Measurements from ENCODE around the gene VWA8. TPM values are rescaled to one million over a fixed set of nuclear protein-coding genes. Genes with fewer than 3 reads are reported as not detected.

VWA8 gene
- total and polyA plus RNA-seq, 2 experiments from 2014 or later, result 6.3 to 24.6 TPM

- TF ChIP-seq ZNF462 (CRISPR knock-in tag; IDR thresholded peaks at IDR 0.05) (no peak), POLR2AphosphoS5 (IDR thresholded peaks at IDR 0.05; ENCODE audit: low read depth) (no peak), ETS1 (IDR thresholded peaks at IDR 0.05) (no peak)
Observed at GRCh38 chr13:41579168-41579567, 381.7 kb downstream of the VWA8 start (continued).

DNA sequence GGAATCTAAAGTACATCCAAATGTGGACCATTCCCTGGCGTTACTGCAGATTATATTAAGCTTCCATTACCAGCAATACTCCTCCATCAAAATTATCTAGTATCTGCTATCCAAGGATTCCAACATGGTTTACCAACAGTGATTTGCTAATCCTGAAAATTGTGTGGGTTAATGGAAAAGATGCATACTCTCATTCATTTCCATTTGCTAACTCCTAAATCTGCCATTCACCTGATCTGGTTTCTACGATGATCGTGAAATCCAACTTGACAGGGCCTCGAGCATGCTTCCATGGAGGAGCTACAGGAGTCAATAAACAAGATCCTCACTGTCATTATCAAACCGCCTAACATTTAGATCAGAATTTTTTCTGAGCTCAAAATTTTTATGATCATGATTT, 382.5 kb downstream of the VWA8 start:
- no peaks in the 10 kb centered on the region for H3K79me2 ChIP-seq (replicated peaks; ENCODE audit: insufficient read depth)
- peaks cover 23% of the 10 kb centered on the region; the same call in 2 of the 3 replicates for H3K36me3 Mint-ChIP-seq (ENCODE audit: low read depth)
- peaks cover 6% of the 10 kb centered on the region; the same call in 2 of the 3 replicates for H3K4me1 Mint-ChIP-seq
- no peak overlapping the region for H3K4me3 Mint-ChIP-seq
- DNase-seq (ENCODE audit: low spot score) (no peak), ATAC-seq (no peak)
- no peaks in the 10 kb centered on the region for H3K9me2 ChIP-seq (ENCODE audit: insufficient read depth)
- H3K4me3 ChIP-seq, result no peak overlapping the region
- no peak overlapping the region for H3K4me2 ChIP-seq
- no peaks in the 10 kb centered on the region for H3K9me3 Mint-ChIP-seq
- H3K27me3 Mint-ChIP-seq (ENCODE audit: insufficient read depth, low read depth, poor library complexity), result no peaks in the 10 kb centered on the region
- H3K4me1 ChIP-seq (ENCODE audit: insufficient read depth), result no peaks in the 10 kb centered on the region
- no peaks in the 10 kb centered on the region for H3K36me3 ChIP-seq (ENCODE audit: insufficient read depth)
- no peaks in the 10 kb centered on the region; the same call in 1 of the 2 replicates for H4K20me1 ChIP-seq (replicated peaks; ENCODE audit: insufficient read depth)
- H3K27ac Mint-ChIP-seq, result no peak overlapping the region
- TF ChIP-seq, protein P1, sequence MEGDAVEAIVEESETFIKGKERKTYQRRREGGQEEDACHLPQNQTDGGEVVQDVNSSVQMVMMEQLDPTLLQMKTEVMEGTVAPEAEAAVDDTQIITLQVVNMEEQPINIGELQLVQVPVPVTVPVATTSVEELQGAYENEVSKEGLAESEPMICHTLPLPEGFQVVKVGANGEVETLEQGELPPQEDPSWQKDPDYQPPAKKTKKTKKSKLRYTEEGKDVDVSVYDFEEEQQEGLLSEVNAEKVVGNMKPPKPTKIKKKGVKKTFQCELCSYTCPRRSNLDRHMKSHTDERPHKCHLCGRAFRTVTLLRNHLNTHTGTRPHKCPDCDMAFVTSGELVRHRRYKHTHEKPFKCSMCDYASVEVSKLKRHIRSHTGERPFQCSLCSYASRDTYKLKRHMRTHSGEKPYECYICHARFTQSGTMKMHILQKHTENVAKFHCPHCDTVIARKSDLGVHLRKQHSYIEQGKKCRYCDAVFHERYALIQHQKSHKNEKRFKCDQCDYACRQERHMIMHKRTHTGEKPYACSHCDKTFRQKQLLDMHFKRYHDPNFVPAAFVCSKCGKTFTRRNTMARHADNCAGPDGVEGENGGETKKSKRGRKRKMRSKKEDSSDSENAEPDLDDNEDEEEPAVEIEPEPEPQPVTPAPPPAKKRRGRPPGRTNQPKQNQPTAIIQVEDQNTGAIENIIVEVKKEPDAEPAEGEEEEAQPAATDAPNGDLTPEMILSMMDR (conservative IDR thresholded peaks at IDR 0.05; ENCODE audit: low read depth in 2 of 2), result no peak
- TF ChIP-seq CREB1 (CRISPR knock-in tag; IDR thresholded peaks at IDR 0.05; ENCODE audit: low read depth) (no peak), ZNF331 (CRISPR knock-in tag; IDR thresholded peaks at IDR 0.05; ENCODE audit: low read depth) (no peak), POLR2AphosphoS5 (IDR thresholded peaks at IDR 0.05; ENCODE audit: low read depth) (no peak), NANOG (IDR thresholded peaks at IDR 0.05; ENCODE audit: borderline replicate concordance) (no peak), EZH2 (IDR thresholded peaks at IDR 0.05; ENCODE audit: low read depth, unreplicated experiment) (no peak), EZH2phosphoT487 (IDR thresholded peaks at IDR 0.05; ENCODE audit: unreplicated experiment) (no peak), STAT1 (IDR thresholded peaks at IDR 0.05; ENCODE audit: unreplicated experiment) (no peak)
- H3F3A ChIP-seq (replicated peaks; ENCODE audit: low read depth), result no peaks in the 10 kb centered on the region
- no peak overlapping the region for H3K27ac ChIP-seq (ENCODE audit: low read depth)
- H2AFZ ChIP-seq, result no peak overlapping the region
- no peaks in the 10 kb centered on the region for H3K27me3 ChIP-seq (ENCODE audit: insufficient read depth)

Measured in GM23338 (cell line).